IMR-90 (cell line): ENCODE results near the gene SLC6A3. TPM values are rescaled to one million over a fixed set of nuclear protein-coding genes. Genes with fewer than 3 reads are reported as not detected.

Source experiments
- ATAC-seq: fragments of 200-7000 bp; cut with Tn5 transposase; 2 replicates; pipeline ENCODE4 v1.9.1; 2020; ENCODE audit warnings: low read depth, mild to moderate bottlenecking, moderate library complexity
- BruUV-seq: library from RNA; stranded (reverse); fragments of 400-500 nt; replicated peaks from 2 replicates; lab custom pipeline; 2021; lab: Mats Ljungman, UMichigan
- CTCF ChIA-PET: fragments of 300-600 bp; formaldehyde crosslinking; extraction: SDS; loops from one replicate; lab custom pipeline; 2021; ENCODE audit warnings: antibody characterized with exemption; lab: Yijun Ruan, JAX
- POLR2A ChIA-PET: fragments of 300-600 bp; sonication (Branson Sonifier 250); formaldehyde crosslinking; loops from one replicate; lab custom pipeline; 2022; ENCODE audit warnings: antibody characterized with exemption; ENCODE audit not compliant: unreplicated experiment; lab: Charles Lee
- DNase-seq: peaks from one replicate; pipeline ENCODE4 v3.0.0; 2013
- H2AFZ ChIP-seq: replicated peaks from 2 replicates; pipeline ENCODE3; 2013; ENCODE audit warnings: low read length, mild to moderate bottlenecking; ENCODE audit not compliant: poor library complexity
- H2AK5ac ChIP-seq: 2 replicates; pipeline ENCODE4 v1.6.1; 2013; ENCODE audit warnings: low read depth, low read length, inconsistent platforms
- H2AK9ac ChIP-seq: replicated peaks from 2 replicates; pipeline ENCODE3; 2013; ENCODE audit warnings: mild to moderate bottlenecking, low read depth, low read length, moderate library complexity; ENCODE audit not compliant: poor library complexity
- H2BK120ac ChIP-seq: 2 replicates; pipeline ENCODE4 v1.6.1; 2013; ENCODE audit warnings: low read depth, low read length, inconsistent platforms
- H2BK15ac ChIP-seq: 3 replicates; pipeline ENCODE4 v1.6.1; 2013; ENCODE audit warnings: low read depth, low read length, inconsistent platforms
- H2BK20ac ChIP-seq: 2 replicates; pipeline ENCODE4 v1.6.1; 2013; ENCODE audit warnings: low read depth, mild to moderate bottlenecking, inconsistent platforms, low read length, moderate library complexity
- H2BK5ac ChIP-seq: 2 replicates; pipeline ENCODE4 v1.6.1; 2013; ENCODE audit warnings: mild to moderate bottlenecking, low read depth, low read length, inconsistent platforms; ENCODE audit not compliant: poor library complexity, severe bottlenecking
- H3K14ac ChIP-seq: replicated peaks from 2 replicates; pipeline ENCODE4 v1.6.1; 2013; ENCODE audit warnings: low read depth, low read length, inconsistent platforms
- H3K18ac ChIP-seq: 2 replicates; pipeline ENCODE4 v1.6.1; 2013; ENCODE audit warnings: low read depth, low read length, control low read depth
- H3K23ac ChIP-seq: 2 replicates; pipeline ENCODE4 v1.6.1; 2013; ENCODE audit warnings: low read depth, low read length, inconsistent platforms
- H3K27ac ChIP-seq: 2 replicates; pipeline ENCODE4 v1.5.1; 2013; ENCODE audit warnings: mild to moderate bottlenecking, control low read depth, low read length; ENCODE audit not compliant: insufficient read depth
- H3K27me3 ChIP-seq: 2 replicates; pipeline ENCODE4 v1.6.1; 2013; ENCODE audit warnings: low read length; ENCODE audit not compliant: control insufficient read depth, insufficient read depth
- H3K36me3 ChIP-seq: 2 replicates; pipeline ENCODE4 v1.6.1; 2013; ENCODE audit warnings: low read length, mixed read lengths; ENCODE audit not compliant: control insufficient read depth, insufficient read depth
- H3K4ac ChIP-seq: 2 replicates; pipeline ENCODE4 v1.6.1; 2013; ENCODE audit warnings: low read depth, low read length, inconsistent platforms
- H3K4me1 ChIP-seq: 2 replicates; pipeline ENCODE4 v1.6.1; 2013; ENCODE audit warnings: low read length, mixed read lengths; ENCODE audit not compliant: control insufficient read depth, insufficient read depth
- H3K4me2 ChIP-seq: 2 replicates; pipeline ENCODE4 v1.6.1; 2013; ENCODE audit warnings: low read depth, mild to moderate bottlenecking, control low read depth, low read length, moderate library complexity
- H3K4me3 ChIP-seq: 2 replicates; pipeline ENCODE4 v1.5.1; 2013; ENCODE audit warnings: low read depth, mild to moderate bottlenecking, control low read depth, low read length, moderate library complexity; ENCODE audit not compliant: insufficient read depth
- H3K56ac ChIP-seq: 2 replicates; pipeline ENCODE4 v1.6.1; 2013; ENCODE audit warnings: low read length, inconsistent platforms; ENCODE audit not compliant: insufficient read depth; ENCODE audit errors: extremely low read depth
- H3K79me1 ChIP-seq, 2 experiments: 2 replicates each; pipeline ENCODE4 v1.6.1; 2013; ENCODE audit warnings: low read length in 2 of 2, inconsistent platforms in 1 of 2, low read depth in 1 of 2
- H3K9ac ChIP-seq: 2 replicates; pipeline ENCODE4 v1.6.1; 2013; ENCODE audit warnings: low read depth, low read length, control low read depth
- H3K9me1 ChIP-seq: 2 replicates; pipeline ENCODE4 v1.6.1; 2013; ENCODE audit warnings: low read length, inconsistent platforms; ENCODE audit not compliant: insufficient read depth
- H3K9me3 ChIP-seq: 2 replicates; pipeline ENCODE4 v1.6.1; 2013; ENCODE audit warnings: low read length; ENCODE audit not compliant: control insufficient read depth, insufficient read depth
- H4K20me1 ChIP-seq: 2 replicates; pipeline ENCODE4 v1.6.1; 2013; ENCODE audit warnings: low read length, inconsistent platforms; ENCODE audit not compliant: insufficient read depth
- H4K5ac ChIP-seq: 2 replicates; pipeline ENCODE4 v1.6.1; 2013; ENCODE audit warnings: mild to moderate bottlenecking, low read depth, low read length, control low read depth
- H4K8ac ChIP-seq, 2 experiments: 2 replicates each; pipeline ENCODE4 v1.6.1; 2013; ENCODE audit warnings: low read depth in 2 of 2, low read length in 2 of 2, control low read depth in 1 of 2, inconsistent platforms in 1 of 2
- H4K91ac ChIP-seq: 2 replicates; pipeline ENCODE4 v1.6.1; 2013; ENCODE audit warnings: low read depth, low read length, inconsistent platforms; ENCODE audit not compliant: insufficient read depth
- BHLHE40 ChIP-seq: fragments of 150-350 bp; IDR thresholded peaks from 2 replicates; pipeline ENCODE4 v1.6.1; 2016; ENCODE audit warnings: mild to moderate bottlenecking, low read depth, low read length
- CHD1 ChIP-seq: IDR thresholded peaks from 2 replicates; pipeline ENCODE4 v1.6.1; 2012; ENCODE audit warnings: low read depth, low read length, improper control_type of control experiment
- FOS ChIP-seq: fragments of 150-350 bp; IDR thresholded peaks from 2 replicates; pipeline ENCODE4 v1.6.1; 2016; ENCODE audit warnings: low read depth, low read length
- MAFK ChIP-seq: IDR thresholded peaks from 2 replicates; pipeline ENCODE4 v1.6.1; 2012; ENCODE audit warnings: low read depth, low read length, improper control_type of control experiment
- MAZ ChIP-seq: IDR thresholded peaks from 2 replicates; pipeline ENCODE4 v1.6.1; 2012; ENCODE audit warnings: low read depth, mild to moderate bottlenecking, low read length, improper control_type of control experiment, moderate library complexity, borderline replicate concordance
- MXI1 ChIP-seq: IDR thresholded peaks from 2 replicates; pipeline ENCODE4 v1.6.1; 2012; ENCODE audit warnings: low read depth, mild to moderate bottlenecking, low read length, moderate library complexity, borderline replicate concordance
- NFE2L2 ChIP-seq: fragments of 150-350 bp; IDR thresholded peaks from 2 replicates; pipeline ENCODE4 v1.6.1; 2016; ENCODE audit warnings: low read depth, mild to moderate bottlenecking, low read length
- POLR2A ChIP-seq: IDR thresholded peaks from 2 replicates; pipeline ENCODE4 v1.6.1; 2012; ENCODE audit warnings: mild to moderate bottlenecking, low read depth, low read length
- RCOR1 ChIP-seq: IDR thresholded peaks from 2 replicates; pipeline ENCODE4 v1.6.1; 2012; ENCODE audit warnings: mild to moderate bottlenecking, low read length, improper control_type of control experiment; ENCODE audit not compliant: insufficient replicate concordance
- SMC3 ChIP-seq: fragments of 150-350 bp; IDR thresholded peaks from 2 replicates; pipeline ENCODE4 v1.6.1; 2016; ENCODE audit warnings: low read depth, mild to moderate bottlenecking, antibody characterized with exemption, low read length, moderate library complexity
- WGBS, 2 experiments: methylation state at CpG; one replicate each; pipeline versions ENCODE4 v1.1.5 to v1.1.7; 2013; ENCODE audit warnings: missing lambda C conversion rate in 2 of 2; ENCODE audit not compliant: insufficient read length in 1 of 2; ENCODE audit errors: extremely low coverage in 2 of 2; 5-methylcytosine and 5-hydroxymethylcytosine counted together
- dilution Hi-C: fragments of 300-500 bp; cut with HindIII; formaldehyde crosslinking; loops from one replicate; pipeline ENCODE4 v1.14.3; 2018; ENCODE audit warnings: low sequenced_read_pairs; ENCODE audit not compliant: unreplicated experiment
- in situ Hi-C: fragments of 300-500 bp; cut with MboI; formaldehyde crosslinking; loops from 3 replicates; pipeline ENCODE4 v1.14.3; 2019; ENCODE audit warnings: low sequenced_read_pairs, inconsistent platforms, mixed read lengths
- intact Hi-C: fragments of 100-400 bp; cut with micrococcal nuclease; formaldehyde crosslinking; loops from 2 replicates; pipeline ENCODE4 v1.10.0; 2022
- polyA plus RNA-seq, 3 experiments: library from polyadenylated mRNA; depleted of rRNA; stranded (reverse); fragments of >200 nt; gene quantifications; 2 replicates each; pipeline ENCODE4 v1.2.3, GENCODE V29; 2012; ENCODE audit warnings: low replicate concordance in 1 of 3
- total RNA-seq: library from RNA; depleted of rRNA; stranded (reverse); fragments of >200 nt; gene quantifications from 2 replicates; pipeline ENCODE4 v1.2.3, GENCODE V29; 2012
- TF ChIP-seq, protein P1 (sequence below): fragments of 150-350 bp; IDR thresholded peaks from 2 replicates; pipeline ENCODE4 v1.6.1; 2017; ENCODE audit warnings: mild to moderate bottlenecking, antibody characterized with exemption, low read length, low read depth

The SLC6A3 gene
- total and polyA plus RNA-seq, 2 of the 4 experiments (the other 2 are of a cell fraction), result not detected

DNA sequence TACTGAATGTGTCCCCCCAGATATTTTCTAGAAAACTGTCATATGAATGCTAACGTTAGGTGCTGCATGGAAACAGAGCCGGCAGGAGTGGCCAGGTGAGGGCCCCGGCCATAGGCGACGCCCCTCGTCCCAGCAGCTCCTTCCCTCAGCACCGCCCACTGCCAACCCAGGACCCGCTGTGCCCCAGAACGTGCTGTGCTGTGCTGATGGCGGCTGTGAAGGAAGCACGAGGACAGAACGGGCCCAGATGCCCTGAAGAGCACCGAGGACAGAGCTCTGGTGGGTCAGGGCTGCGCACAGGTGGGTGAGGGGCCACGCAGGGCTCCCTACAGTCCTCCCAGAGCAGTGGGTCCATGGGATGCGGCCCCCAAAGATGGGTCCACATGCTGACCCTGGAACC is 48.2 kb upstream of the SLC6A3 start:
- Histone ChIP-seq H4K20me1 (peaks cover 58% of the 10 kb centered on the region), H2BK15ac (no peak overlapping the region), H3K9me3 (no peaks in the 10 kb centered on the region), H2AK5ac (no peak overlapping the region), H3K27ac (no peak overlapping the region), H4K8ac (no peak overlapping the region), H4K5ac (no peak overlapping the region), H2BK120ac (no peak overlapping the region), H3K4ac (no peak overlapping the region), H3K14ac (no peak overlapping the region), H3K4me3 (no peak overlapping the region), H3K9ac (no peak overlapping the region), H2BK20ac (no peak overlapping the region), H3K27me3 (no peaks in the 10 kb centered on the region), H3K4me1 (peaks cover 7% of the 10 kb centered on the region; the same call in 1 of the 2 replicates), H2AK9ac (no peak overlapping the region), H3K36me3 (peaks cover 66% of the 10 kb centered on the region), H3K4me2 (no peak overlapping the region), H4K91ac (no peak overlapping the region), H3K18ac (no peak overlapping the region), H3K9me1 (no peaks in the 10 kb centered on the region), H3K79me1 (peaks cover 10 to 35% of the 10 kb centered on the region in 2 experiments), H2AFZ (no peak overlapping the region), H2BK5ac (no peak overlapping the region), H3K23ac (no peak overlapping the region), H3K56ac (no peak overlapping the region)
- no peak for ATAC-seq
- DNase-seq, result no peak
- ChIA-PET POLR2A (no interaction called here), CTCF (no interaction called here)
- dilution Hi-C loops, result no loop called here
- no TSS peak for BruUV-seq
- in situ Hi-C loops, result no loop called here
- intact Hi-C loops, result no loop called here
- WGBS, 2 experiments, result 85% methylated on average over 7 of the region's 16 CpGs; no CpG with 5 or more reads in 1 of the 2 experiments
- TF ChIP-seq POLR2A (no peak), BHLHE40 (no peak), MAZ (no peak), MXI1 (no peak), MAFK (no peak), NFE2L2 (no peak), RCOR1 (no peak), SMC3 (no peak), FOS (no peak), CHD1 (no peak)
- TF ChIP-seq, protein P1, sequence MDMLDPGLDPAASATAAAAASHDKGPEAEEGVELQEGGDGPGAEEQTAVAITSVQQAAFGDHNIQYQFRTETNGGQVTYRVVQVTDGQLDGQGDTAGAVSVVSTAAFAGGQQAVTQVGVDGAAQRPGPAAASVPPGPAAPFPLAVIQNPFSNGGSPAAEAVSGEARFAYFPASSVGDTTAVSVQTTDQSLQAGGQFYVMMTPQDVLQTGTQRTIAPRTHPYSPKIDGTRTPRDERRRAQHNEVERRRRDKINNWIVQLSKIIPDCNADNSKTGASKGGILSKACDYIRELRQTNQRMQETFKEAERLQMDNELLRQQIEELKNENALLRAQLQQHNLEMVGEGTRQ, result no peak
